HG03575 (cell line): ENCODE results near the gene CCL11.

Experiments used
- ATAC-seq: cut with Tn5 transposase; IDR thresholded peaks from one replicate; pipeline ENCODE4 v1.9.1; 2021; ENCODE audit not compliant: unreplicated experiment, insufficient number of reproducible peaks, low FRiP score; ENCODE audit errors: extremely low read depth

CCL11 gene

DNA sequence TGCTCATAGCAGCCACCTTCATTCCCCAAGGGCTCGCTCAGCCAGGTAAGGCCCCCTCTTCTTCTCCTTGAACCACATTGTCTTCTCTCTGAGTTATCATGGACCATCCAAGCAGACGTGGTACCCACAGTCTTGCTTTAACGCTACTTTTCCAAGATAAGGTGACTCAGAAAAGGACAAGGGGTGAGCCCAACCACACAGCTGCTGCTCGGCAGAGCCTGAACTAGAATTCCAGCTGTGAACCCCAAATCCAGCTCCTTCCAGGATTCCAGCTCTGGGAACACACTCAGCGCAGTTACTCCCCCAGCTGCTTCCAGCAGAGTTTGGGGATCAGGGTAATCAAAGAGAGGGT lies 30.2 kb upstream of the CCL11 start:
- ATAC-seq = no peak

DNA sequence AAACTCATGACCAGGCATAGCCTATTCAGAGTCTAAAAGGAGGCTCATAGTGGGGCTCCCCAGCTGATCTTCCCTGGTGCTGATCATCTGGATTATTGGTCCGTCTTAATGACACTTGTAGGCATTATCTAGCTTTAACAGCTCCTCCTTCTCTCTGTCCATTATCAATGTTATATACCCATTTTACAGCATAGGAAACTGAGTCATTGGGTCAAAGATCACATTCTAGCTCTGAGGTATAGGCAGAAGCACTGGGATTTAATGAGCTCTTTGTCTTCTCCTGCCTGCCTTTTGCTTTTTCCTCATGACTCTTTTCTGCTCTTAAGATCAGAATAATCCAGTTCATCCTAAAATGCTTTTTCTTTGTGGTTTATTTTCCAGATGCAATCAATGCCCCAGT lies 29.7 kb upstream of the CCL11 start:
- ATAC-seq = no peak

DNA sequence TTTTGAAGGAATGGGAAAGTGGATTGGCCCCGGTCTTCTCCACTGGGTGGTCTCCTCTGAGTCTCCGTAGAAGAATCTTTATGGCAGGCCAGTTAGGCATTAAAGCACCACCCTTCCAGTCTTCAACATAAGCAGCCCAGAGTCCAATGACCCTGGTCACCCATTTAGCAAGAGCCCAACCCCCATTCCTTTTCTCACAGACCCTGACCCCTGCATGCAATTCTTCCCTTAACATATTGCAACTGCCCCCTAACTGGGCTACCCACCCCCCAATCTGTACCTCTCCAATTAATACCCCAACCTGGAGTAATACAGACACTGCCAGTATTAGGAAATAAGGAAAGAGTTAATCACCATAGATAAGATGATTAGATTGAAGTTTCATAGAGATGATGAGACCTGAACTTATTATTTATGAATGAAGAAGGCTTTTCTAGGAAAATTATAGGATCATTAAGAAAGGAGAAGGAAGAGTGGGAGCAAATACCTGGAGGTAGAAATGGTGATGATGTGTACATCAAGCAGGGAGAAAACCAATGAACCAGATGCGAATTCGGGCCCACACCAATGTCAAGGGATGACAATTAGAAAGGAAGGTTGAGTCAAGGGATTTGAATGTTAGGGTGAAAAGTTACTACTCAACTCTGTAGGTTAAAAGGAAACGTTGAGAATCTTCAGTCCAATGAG lies 28.1 kb upstream of the CCL11 start:
- no peak for ATAC-seq

DNA sequence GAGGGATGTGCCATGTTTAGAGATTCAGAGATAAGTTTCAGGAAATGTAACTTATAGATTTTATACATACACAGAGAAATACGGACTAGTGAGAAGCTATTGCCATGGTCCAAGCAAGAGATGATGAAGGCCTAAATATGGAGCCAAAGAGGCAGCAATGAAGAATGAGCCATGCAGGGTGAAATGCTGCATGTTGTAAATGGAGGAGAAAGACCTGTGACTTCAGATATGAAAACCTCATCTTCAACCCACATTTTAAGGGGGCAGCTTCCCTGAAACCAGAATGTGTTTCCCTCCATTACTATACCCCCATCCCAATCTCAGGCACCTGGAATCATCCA lies 27.6 kb upstream of the CCL11 start:
- ATAC-seq = no peak

DNA sequence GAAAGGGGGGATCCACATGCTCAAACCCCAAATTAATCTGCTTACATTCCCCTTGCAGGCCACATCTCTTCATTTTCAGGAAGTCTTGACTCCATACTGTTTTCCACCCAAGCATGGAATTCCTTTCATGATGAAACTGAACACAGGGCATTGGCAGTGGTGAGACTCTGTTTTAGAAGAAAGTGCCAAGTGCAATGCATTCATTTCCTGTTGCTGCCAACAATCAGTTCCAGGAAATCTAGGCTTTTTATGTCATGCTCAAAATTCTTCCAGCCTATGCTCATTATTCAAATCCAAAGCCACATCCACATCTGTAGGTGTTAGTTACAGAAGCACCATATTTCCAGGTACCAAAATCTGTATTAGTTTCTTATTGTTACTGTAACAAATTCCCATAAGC lies 26.4 kb upstream of the CCL11 start:
- ATAC-seq = no peak

DNA sequence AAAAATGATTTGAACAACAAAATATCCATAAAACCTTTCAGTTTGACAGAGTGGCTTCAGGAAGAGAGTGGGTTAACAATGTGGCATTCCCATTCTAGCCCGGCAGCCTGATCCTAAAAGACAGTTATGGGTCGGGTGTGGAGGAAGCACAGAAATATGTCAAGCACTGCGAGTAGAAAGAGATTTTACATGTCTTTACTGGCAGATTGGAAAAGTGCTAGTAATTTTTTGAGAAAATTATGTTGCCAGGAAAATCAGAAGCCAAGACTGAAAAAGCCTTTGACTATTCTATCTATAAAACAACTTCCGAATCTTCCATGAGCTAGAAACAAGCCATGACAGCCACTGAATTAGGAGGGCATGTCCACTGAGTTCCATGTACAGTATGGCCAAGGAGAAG lies 24.7 kb upstream of the CCL11 start:
- no peak for ATAC-seq

DNA sequence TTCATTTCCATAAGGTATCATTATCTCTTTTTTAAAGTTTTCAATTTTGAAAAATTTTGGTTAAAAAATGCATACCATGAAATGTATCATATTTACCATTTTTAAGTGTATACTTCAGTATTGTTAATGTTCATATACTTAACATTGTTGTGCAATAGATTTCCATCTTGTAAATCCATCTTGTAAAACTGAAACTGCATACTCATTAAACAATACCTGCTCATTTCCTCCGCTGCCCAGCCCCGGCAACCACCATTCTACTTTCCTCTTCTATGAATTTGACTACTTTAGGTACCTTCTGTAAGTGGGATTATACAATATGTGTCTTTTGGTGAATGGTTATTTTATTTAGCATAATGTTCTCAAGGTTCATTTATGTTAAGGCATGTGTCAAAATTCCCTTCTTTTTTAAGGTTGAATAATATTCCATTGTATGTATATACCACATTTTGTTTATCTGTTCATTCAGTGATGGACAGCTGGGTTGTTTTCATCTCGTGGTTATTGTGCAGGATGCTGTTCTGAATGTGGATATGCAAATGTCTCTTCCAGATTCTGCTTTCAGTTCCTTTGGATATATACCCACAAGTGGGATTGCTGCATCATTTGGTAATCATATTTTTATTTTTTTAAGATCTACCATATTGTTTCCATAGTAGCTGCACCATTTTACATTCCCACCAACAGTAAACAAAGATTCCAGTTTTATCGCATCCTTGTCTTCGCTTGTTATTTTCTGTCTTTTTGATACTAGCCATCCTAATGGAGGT lies 23.8 kb upstream of the CCL11 start:
- no peak for ATAC-seq

DNA sequence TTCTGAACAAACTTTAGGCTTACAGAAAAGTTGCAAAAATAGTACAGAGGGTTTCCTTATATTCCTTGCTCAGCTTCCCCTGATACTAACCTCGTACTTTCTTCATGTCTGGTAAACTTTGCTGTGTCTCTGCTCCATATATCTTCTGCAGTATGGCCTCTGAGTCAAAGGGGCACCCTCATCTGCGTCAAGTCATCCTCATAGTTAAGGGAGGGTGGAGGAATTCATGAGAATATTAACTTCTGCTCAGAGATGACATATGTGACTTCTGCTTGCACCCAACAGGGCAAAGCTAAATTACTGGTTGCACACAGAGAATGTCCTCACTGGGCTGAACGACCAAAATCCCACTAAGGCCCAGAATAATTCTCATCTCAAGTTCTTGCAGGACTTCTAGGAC lies 19.8 kb upstream of the CCL11 start:
- no peak for ATAC-seq

DNA sequence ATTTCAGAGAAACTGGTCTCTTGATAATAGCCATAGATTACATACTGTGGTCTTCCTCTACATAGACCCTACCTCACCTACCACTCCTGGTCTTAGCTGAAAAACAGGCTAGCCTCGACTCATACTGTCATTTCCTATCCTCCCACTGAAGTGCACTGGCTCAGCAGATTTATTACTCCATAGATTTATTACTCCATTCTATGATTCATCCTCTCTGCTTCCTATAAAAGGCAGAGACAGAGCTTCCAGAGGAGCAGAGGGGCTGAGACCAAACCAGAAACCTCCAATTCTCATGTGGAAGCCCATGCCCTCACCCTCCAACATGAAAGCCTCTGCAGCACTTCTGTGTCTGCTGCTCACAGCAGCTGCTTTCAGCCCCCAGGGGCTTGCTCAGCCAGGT lies 15.6 kb upstream of the CCL11 start, which contains the start of gene CCL7:
CCL7 (plus strand) TSS at position 253 of the 400 bp plus-strand sequence; CDS start at position 323, 70 bp downstream.
- ATAC-seq = no peak

DNA sequence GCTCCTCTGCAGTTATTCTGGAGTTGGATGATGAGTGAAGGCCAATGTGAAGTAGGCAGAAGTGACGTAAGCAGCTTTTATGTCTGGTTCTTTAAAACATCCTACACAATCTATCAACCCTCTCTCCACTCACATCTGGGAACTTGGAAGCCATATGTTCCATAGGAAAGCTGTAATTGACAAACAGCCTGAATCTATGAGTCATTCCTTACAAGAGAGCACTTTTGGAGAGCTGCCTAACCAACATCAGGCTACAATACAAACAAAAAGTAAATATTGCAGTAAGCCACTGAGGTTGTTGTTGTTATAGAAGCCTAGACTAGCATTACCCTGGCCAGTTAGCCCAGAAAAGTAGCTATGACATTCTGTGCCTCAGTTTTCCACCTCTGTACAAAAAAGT lies 9.7 kb upstream of the CCL11 start:
- no peak for ATAC-seq

DNA sequence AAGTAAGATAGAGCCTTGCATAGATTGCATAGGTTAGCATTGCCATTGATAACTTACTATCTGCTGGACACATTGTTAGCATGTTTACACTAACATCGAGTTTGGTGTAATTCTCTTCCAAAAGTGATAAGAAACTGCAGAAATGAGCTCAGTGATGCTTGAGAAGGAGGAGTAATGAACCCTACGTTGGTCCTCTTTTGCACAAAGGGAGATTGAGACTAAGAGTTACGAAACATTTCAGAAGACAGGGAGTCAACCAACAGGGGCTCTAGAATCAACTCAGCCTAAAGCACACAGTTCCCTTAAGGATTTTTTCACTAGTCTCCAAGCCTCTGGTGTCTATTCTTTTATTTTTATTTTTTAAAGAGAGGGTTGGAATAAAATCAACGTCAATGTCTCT lies 8.7 kb upstream of the CCL11 start:
- ATAC-seq = no peak

DNA sequence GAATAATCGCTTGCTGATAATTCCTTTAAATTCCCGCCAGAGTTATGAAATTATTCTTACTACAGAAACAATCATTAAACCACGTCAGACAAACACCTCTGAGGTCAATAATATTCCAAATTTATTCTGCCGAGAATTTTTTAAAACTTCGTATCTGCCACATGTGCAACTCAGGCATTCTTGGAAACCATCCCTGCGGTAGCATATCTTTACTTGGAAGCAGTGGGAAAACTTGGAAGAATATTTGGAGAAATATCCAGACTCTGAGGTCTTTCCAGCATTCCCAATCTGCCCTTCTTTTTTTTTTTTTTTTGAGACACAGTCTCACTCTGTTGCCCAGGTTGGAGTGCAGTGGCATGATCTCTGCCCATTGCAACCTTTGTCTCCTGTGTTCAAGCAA lies 2.0 kb upstream of the CCL11 start:
- ATAC-seq = no peak

DNA sequence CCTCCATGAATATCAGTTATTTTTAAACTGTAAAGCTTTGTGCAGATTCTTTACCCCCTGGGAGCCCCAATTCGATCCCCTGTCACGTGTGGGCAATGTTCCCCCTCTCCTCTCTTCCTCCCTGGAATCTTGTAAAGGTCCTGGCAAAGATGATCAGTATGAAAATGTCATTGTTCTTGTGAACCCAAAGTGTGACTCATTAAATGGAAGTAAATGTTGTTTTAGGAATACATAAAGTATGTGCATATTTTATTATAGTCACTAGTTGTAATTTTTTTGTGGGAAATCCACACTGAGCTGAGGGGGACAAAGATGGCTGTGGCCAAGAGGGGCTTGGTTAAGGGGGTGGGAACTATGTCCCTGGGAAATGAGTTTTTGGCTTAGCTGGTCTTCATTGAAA lies 2.3 kb downstream of the CCL11 start:
- no peak for ATAC-seq

DNA sequence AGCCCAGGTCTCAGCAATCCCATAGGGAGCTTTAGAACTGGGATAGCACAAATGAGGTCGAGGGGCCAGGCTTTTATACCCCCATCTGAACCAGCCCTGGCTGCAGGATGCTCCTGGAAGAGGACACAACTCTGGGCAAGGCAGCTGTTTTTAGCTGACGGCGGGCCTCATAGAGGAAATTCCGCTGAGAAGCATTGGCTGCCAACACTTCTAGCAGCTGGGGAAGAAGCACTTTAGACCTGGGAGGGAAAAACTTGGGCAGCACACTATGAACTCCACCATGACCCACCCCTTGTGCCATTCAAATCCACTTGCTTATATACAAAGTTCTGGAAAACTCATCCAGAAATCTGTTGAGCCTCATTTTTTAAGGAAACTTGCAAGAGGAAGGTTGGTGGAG lies 5.0 kb downstream of the CCL11 start:
- ATAC-seq = no peak

DNA sequence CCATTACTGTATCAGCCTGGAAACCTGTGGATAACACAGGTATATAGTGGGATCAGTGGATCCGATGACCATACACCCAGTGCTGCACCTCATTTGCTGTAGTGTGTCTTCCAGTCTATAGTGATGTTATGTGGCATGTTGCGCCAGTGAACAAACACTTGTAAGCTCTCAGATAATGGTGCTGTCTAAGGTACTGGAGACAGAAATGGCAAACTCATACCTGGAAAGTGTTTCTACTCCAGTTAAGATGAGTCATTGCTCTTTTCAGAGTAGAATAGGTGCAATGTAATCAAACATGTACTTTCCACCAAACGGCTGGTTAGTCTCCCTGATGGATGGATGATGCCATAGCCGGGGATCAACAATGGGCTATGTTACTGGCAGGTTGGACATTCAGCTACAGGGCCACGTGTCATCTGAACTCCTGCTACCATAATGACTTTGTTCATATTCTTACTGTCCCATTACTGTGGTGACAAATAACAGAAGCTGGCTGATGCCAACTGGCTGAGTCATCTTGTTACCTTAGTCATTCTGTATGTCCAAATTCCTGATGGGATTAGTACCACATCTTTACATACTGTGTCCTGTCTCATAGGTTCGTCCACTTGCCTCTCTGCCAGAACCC lies 6.3 kb downstream of the CCL11 start:
- ATAC-seq = no peak

DNA sequence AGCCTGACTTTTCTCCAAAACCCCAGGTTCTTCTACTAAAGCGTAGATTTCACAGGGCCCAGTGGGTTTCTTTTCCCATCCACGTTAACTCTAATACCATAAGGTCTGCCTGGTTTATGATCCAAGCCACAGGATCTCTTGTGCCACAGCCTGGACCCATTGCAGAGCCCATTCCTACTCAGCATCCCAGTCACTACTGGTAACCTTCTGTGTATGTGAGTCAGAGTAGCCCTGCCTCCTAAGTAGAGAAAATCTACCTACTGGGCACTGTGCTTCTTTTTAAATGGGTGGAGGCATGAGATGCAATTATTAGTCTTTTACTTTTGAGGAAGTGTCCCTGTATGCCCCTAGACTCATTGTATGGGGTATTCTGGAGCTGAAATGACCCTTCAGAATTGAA lies 13.5 kb downstream of the CCL11 start:
- ATAC-seq = no peak

DNA sequence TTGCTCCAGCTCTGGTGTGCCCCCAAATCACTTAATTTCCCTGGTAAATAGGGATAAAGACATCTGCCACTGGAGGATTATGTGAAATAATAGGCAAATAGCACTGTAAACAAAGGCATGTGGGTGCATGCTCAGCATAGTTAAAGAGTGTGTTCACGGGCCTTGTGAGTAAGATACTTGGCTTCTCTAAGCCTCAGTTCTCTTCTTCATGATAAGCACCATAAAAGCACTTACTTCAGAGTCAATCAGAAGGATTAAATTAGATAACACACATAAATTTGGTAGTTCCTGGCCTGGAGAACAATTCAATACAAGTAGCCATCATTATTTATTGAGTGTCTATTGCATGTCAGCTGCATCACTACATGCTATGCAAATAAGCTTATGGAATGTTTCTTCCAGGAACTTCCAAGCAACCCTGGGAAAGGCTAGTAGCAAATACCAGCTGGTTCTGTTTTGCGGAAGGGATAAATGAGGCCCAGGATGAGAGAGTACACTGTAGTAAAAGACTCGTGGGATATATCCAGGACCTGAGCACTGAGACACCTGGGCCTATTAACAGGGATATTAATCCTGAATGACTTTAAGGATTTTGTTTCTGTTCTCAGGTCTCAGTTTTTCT lies 14.5 kb downstream of the CCL11 start:
- no peak for ATAC-seq

DNA sequence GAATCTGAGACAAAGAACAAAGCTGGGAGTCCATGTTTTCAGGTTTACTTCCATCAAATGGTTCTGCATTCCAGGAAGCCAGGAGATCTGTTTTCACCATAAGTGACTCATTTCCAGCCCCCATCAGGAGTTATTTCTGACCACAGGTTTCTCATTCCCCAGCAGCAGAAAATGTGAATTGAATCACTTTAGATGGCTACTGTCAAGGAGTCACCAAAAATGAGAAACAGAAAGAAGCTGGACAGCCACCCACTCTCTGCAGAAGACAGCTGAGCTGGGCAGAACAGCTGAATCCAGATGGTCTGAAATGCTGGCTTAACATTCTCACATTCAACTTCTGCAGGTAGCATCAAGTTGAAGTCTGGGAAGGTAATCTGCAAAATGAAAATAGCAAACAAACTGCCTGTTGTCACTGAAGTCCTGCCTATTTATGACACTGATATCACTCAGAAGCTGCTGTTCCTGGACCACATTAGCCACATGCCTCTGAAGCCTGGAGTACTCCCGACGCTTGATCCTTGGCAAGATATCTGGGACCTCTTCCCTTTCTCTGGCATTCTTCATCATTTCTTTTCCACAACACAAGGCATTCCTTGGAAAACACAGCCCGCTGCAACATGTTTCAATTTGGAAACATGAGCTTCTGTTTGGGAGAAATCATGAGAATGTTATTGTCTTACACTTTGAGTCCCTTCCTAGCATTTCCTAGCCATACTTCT lies 15.3 kb downstream of the CCL11 start:
- ATAC-seq = no peak

DNA sequence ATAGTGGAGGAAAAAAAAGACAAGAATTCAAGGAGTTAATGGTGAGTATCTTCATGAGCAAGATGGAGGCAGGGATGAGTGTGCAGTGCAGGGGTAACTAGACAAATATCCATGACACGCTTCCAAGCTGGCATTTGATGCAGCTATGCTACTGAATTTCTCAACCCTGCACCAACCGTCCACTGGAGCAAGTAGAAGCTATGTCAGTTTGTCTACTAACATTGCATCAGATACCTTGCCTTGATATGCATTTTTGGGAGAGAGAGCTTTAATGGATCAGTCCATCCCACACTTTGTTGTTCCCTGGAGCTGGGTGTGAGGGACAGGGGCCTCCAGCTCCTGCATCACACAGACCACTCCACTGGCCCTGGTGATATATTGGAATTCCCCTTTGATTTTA lies 16.4 kb downstream of the CCL11 start:
- no peak for ATAC-seq
